ELR (cell line): Measurements from ENCODE around the gene ZNF432.
A peak's percentile ranks its signal among the peaks of the same experiment; 100 is the strongest.

Source experiments
- DNase-seq: peaks from one replicate; pipeline ENCODE4 v3.0.0-alpha.2; 2015; ENCODE audit warnings: low read depth

The ZNF432 gene

DNA sequence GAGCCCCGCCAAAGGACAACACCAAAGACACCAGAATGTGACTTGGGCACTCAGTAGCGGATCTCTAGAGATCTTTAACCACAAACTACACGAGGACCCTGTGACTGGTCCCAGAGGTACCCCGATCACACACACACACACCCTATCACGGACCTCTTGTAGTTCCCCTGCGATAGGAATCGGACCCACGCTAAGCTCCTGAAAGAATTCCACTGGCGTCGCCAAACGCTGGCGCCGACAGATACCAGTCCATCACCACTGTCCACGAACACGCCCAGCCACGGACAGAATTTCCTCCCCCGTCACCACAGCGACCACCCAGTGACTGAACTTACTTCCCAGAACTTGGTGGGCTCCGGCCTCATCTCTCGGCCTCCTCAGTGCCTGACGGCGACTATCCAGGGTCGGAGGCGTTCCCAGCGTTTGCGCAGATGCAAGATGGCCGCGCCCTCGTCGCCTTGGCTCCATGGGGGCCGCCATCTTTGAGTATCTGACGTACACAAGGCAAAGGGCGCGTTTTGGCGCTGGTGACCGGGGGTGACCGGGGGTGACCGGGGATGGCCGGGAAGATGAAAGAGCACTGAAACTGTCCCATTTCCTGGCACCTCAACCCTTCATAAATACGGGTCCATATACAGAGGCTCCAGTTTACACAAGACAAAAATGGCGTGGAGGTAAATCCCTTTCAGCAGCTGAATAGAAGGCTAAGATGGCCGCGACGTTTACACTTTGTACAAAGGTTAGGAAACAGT is 40.7 kb downstream of the ZNF432 start, which contains the start of gene ZNF615:
Gene ZNF615, minus strand, starts transcription at position 406 of the 752 bp plus-strand sequence. CDS start 4,500 bp downstream, outside the sequence.
- peak; percentile 87 for DNase-seq

DNA sequence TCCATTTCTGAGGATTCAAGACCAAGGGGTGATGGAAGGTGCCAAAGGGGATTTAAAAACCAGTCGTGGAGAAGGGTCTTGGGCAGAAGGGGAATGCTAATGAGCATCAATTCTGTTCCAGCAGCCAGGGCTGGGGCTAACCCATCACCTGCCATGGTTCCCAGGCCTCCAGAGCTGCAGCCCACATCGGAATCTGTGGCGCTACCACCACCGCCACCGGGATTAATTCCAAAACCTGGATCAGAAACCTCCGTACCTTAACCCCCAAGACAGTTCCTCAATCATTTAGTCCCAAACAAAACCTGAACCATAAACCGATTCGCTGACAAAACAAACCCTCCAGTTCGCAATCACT is 41.2 kb downstream of the ZNF432 start:
- DNase-seq = no peak

DNA sequence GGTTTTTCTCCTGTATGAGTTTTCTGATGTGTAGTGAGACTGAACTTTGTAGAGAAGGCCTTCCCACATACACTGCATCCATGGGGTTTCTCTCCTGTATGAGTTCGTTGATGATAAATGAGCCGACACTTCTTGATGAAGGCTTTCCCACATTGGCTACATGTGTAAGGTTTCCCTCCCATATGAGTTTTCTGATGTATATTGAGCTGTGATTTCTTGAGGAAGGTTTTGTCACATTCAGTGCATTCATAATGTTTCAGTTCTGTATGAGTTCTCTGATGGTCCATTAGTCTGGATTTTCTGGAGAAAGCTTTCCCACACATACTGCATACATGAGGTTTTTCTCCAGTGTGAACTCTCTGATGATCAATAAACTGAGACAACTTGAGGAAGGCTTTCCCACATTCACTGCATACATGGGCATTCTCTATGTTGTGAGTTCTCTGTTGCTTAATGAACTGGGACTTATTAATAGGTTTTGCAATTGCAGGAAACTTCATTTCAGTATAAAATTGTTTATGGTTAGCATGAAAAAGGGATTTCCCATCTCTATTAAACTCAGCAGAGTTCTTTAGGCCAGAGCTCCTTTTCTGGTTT is 54.5 kb downstream of the ZNF432 start:
- DNase-seq = no peak

DNA sequence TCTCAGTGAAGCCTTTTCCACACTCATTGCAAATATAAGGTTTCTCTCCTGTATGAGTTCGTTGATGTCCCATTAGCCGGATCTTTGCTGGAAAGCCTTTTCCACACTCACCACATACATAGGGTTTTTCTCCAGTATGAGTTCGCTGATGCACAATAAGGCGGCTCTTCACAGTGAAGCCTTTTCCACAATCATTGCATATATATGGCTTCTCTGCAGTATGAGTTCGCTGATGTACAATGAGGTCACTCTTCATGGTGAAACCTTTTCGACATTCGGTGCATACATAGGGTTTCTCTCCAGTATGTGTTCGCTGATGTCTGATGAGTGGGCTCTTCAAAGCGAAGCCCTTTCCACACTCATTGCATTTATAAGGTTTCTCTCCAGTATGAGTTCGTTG is 55.2 kb downstream of the ZNF432 start:
- DNase-seq = no peak

DNA sequence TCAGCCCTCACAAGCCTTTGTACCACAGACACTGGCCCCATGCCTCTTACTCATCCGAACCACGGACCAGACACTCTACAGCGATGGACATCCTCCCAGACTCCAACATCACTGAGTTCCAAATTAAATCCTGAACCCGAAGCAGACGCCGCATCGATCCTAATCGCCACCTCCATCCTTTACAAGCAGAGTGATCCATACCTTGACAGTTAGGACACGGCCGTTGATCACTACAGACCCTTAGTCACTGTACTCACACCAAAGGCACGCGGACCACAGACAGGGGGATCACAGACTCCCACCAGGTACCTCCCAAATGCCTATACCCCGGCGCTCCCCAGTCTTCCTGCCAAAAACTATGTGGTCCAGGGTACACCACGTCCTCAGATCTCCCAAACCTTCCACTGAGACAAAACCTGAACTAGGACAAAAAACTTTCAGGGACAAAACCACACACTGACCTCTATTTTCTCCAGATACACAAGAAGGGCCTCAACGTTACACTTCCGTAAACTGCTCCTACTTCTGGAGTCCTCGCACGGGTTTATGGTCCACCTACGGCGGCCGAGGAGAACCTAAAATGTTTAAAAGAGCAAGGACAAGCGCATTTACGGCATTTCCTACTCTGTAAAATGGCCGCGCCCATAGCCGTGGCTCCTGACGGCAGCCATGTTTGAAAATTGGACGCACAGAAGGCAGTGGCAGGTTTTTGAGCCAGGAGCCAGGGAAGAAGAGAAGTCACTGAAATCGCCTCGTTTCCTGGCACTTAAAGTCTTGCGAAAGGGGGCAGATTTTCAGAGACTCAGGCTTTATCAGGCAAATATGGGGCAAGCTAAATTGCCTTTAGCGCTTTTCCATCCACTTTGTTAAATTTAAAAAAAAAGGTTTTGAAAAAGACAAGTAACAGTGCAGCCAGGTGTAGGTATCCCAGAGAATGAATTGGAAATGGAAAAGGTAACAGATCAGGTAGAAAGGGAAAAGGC is 62.0 kb downstream of the ZNF432 start, which contains the start of gene ZNF350:
Gene ZNF350, minus strand, starts transcription at position 532 of the 983 bp plus-strand sequence. CDS start 12,480 bp downstream, outside the sequence.
- peak; percentile 93 for DNase-seq

DNA sequence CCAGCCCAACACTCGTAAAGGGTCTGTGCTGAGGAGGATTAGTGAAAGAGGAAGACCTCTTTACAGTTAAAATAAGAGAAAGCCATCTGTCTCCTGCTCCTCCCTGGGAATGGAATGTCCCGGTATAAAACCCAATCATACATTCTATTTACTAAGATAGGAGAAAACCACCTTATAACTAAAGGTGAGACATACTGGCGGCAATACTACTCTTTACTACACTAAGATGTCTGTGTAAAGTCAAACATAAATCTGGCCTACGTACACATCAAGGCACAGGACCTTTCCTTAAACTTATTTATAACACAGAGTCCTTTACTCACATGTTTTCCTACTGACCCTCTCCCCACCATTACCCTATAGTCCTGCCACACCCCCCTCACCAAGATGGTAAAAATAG is 65.3 kb downstream of the ZNF432 start:
- no peak for DNase-seq
